Measurements from ENCODE around the gene HINT3. TPM values are rescaled to one million over a fixed set of nuclear protein-coding genes. Genes with fewer than 3 reads are reported as not detected.

HINT3 gene
- total RNA-seq, 2 donors from 2014 or later = 13.0 to 16.4 TPM

DNA sequence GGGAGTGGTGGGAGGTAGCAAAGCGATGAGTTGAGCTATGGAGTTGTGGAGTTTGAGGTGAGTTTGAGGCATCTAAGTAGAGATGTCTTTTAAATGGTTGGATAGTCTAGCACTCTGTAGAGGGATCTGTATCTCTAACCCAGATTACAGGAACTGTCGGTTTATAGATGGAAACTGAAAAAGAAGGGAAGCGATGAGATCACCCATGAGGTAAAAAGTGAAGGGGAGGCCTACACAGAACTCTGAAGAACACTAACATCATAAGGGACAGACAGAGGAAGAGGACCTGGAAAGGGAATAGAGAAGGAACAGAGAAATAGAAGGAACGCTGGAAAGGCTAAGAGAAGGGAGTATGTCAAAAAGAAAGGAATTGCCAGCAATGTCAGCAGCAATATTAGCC is 2.5 kb downstream of the HINT3 start:
- H3K4me3 ChIP-seq (ENCODE audit: low read length) = no peak overlapping the region
- TF ChIP-seq CTCF (conservative IDR thresholded peaks at IDR 0.05) = no peak
- DNase-seq = no peak
- no peak overlapping the region for H3K27ac ChIP-seq (ENCODE audit: low read depth, low read length)
- H3K27me3 ChIP-seq (ENCODE audit: control insufficient read depth, insufficient read depth, low read length, poor library complexity, severe bottlenecking) = peaks cover 7% of the 10 kb centered on the region
- H3K27me3 Mint-ChIP-seq (ENCODE audit: insufficient read depth) = peaks cover 6% of the 10 kb centered on the region
- H3K4me1 Mint-ChIP-seq = peaks cover 20% of the 10 kb centered on the region
- no peaks in the 10 kb centered on the region for H3K4me1 ChIP-seq (ENCODE audit: control insufficient read depth, insufficient read depth, low read length)
- no peaks in the 10 kb centered on the region for H3K36me3 Mint-ChIP-seq (ENCODE audit: low read depth)
- no peak overlapping the region for H3K9ac ChIP-seq (ENCODE audit: extremely low read depth, low read length, poor library complexity, severe bottlenecking)
- no peak overlapping the region for H3K27ac Mint-ChIP-seq
- H3K9me3 ChIP-seq (ENCODE audit: control insufficient read depth, low read length) = no peaks in the 10 kb centered on the region
- H3K36me3 ChIP-seq (ENCODE audit: control insufficient read depth, insufficient read depth, low read length) = no peaks in the 10 kb centered on the region
- H3K9me3 Mint-ChIP-seq = no peaks in the 10 kb centered on the region
- no peak overlapping the region for H3K4me3 Mint-ChIP-seq
- 90 to 95% methylated on average over 2 to 4 of the region's 4 CpGs for WGBS, 2 experiments (ENCODE audit: insufficient coverage in 1 of 2, insufficient read length in 1 of 2)

GRCh38 chr6:125961117-125961516 is 4.5 kb downstream of the HINT3 start:
- WGBS, 2 experiments (ENCODE audit: insufficient coverage in 1 of 2, insufficient read length in 1 of 2) = 92% methylated on average over 2 to 3 of the region's 3 CpGs
- DNase-seq = no peak
- Mint-ChIP-seq H3K27ac (no peak overlapping the region), H3K4me3 (no peak overlapping the region), H3K27me3 (ENCODE audit: insufficient read depth) (no peaks in the 10 kb centered on the region), H3K4me1 (peaks cover 26% of the 10 kb centered on the region), H3K9me3 (no peaks in the 10 kb centered on the region), H3K36me3 (ENCODE audit: low read depth) (no peaks in the 10 kb centered on the region)
- no peak overlapping the region for H3K9ac ChIP-seq (ENCODE audit: extremely low read depth, low read length, poor library complexity, severe bottlenecking)
- H3K36me3 ChIP-seq (ENCODE audit: control insufficient read depth, insufficient read depth, low read length) = no peaks in the 10 kb centered on the region
- TF ChIP-seq CTCF (conservative IDR thresholded peaks at IDR 0.05) = no peak
- H3K27ac ChIP-seq (ENCODE audit: low read depth, low read length) = no peak overlapping the region
- H3K4me1 ChIP-seq (ENCODE audit: control insufficient read depth, insufficient read depth, low read length) = no peaks in the 10 kb centered on the region
- H3K27me3 ChIP-seq (ENCODE audit: control insufficient read depth, insufficient read depth, low read length, poor library complexity, severe bottlenecking) = no peaks in the 10 kb centered on the region
- no peaks in the 10 kb centered on the region for H3K9me3 ChIP-seq (ENCODE audit: control insufficient read depth, low read length)
- no peak overlapping the region for H3K4me3 ChIP-seq (ENCODE audit: low read length)

DNA sequence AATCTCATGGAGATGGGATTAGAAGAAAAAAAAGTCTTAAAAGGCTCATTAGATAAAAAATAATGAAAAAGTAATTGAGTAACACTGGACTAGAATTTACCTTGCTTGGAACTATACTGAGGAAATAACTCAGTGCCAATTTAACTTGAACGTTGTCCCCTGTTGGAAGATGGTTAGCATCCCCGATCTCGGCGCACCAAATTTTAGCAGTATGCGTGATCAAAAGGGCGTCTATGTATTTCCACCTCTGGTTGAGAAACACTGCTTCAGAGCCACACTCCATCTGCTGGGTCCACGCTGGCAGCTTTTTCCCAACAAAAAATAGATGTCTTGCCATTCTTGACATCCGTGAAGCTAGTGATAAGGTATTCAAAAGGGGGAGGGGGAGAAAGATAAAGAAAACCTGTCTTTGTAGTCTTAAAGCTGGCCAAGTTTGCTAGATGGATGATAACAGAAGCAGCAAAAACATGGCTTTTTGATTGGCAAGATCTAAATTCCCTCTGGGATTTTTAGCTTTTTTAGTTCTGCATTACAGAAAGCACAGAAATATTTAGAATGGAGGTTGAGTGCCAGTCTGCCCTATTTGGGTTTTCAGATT is 6.4 kb downstream of the HINT3 start:
- H3K4me1 Mint-ChIP-seq = peaks cover 25% of the 10 kb centered on the region

More for the DNA sequence above, 6.4 kb downstream of the HINT3 start:
- DNase-seq = no peak
- Histone ChIP-seq H3K27ac (ENCODE audit: low read depth, low read length) (no peak overlapping the region), H3K9me3 (ENCODE audit: control insufficient read depth, low read length) (no peaks in the 10 kb centered on the region), H3K4me1 (ENCODE audit: control insufficient read depth, insufficient read depth, low read length) (no peaks in the 10 kb centered on the region), H3K9ac (ENCODE audit: extremely low read depth, low read length, poor library complexity, severe bottlenecking) (no peak overlapping the region), H3K4me3 (ENCODE audit: low read length) (peak overlapping the region; percentile 61), H3K27me3 (ENCODE audit: control insufficient read depth, insufficient read depth, low read length, poor library complexity, severe bottlenecking) (no peaks in the 10 kb centered on the region), H3K36me3 (ENCODE audit: control insufficient read depth, insufficient read depth, low read length) (peaks cover 6% of the 10 kb centered on the region)
- no peak overlapping the region for H3K27ac Mint-ChIP-seq
- peak overlapping the region; percentile 14 for H3K4me3 Mint-ChIP-seq
- TF ChIP-seq CTCF (conservative IDR thresholded peaks at IDR 0.05) = no peak
- H3K36me3 Mint-ChIP-seq (ENCODE audit: low read depth) = peaks cover 7% of the 10 kb centered on the region
- WGBS, 2 experiments (ENCODE audit: insufficient coverage in 1 of 2, insufficient read length in 1 of 2) = 81 to 99% methylated on average over 7 to 8 of the region's 8 CpGs
- H3K27me3 Mint-ChIP-seq (ENCODE audit: insufficient read depth) = no peaks in the 10 kb centered on the region
- no peaks in the 10 kb centered on the region for H3K9me3 Mint-ChIP-seq

Measured in endodermal cell (in vitro differentiated cells).